MCF 10A (cell line): Measurements from ENCODE around the gene CKAP2L. TPM values are rescaled to one million over a fixed set of nuclear protein-coding genes. Genes with fewer than 3 reads are reported as not detected.

Source experiments
- BruUV-seq: library from RNA; stranded (reverse); fragments of 400-500 nt; replicated peaks from 2 replicates; lab custom pipeline; 2021; lab: Mats Ljungman, UMichigan
- CTCF ChIA-PET: fragments of 300-600 bp; sonication (Branson Sonifier 250); formaldehyde crosslinking; extraction: SDS; loops from one replicate; lab custom pipeline; 2021; ENCODE audit warnings: antibody characterized with exemption, inconsistent platforms; lab: Yijun Ruan, JAX
- POLR2A ChIA-PET: fragments of 300-600, 350-650 bp; sonication (Branson Sonifier 250); formaldehyde crosslinking; extraction: SDS; loops from one replicate; lab custom pipeline; 2020; ENCODE audit warnings: antibody characterized with exemption, inconsistent platforms; lab: Yijun Ruan, JAX
- DNase-seq: peaks from one replicate; pipeline ENCODE4 v3.0.0-alpha.2; 2018; ENCODE audit not compliant: unreplicated experiment
- H3K27ac Mint-ChIP-seq: one replicate; pipeline ENCODE4 v1.8.0; 2022; ENCODE audit warnings: mild to moderate bottlenecking, low read depth, mixed read lengths; ENCODE audit not compliant: unreplicated experiment
- H3K27me3 Mint-ChIP-seq: one replicate; pipeline ENCODE4 v1.8.0; 2022; ENCODE audit warnings: mixed read lengths; ENCODE audit not compliant: insufficient read depth, unreplicated experiment
- H3K36me3 Mint-ChIP-seq: one replicate; pipeline ENCODE4 v1.8.0; 2022; ENCODE audit warnings: mild to moderate bottlenecking, moderate library complexity, mixed read lengths; ENCODE audit not compliant: insufficient read depth, unreplicated experiment
- H3K4me1 Mint-ChIP-seq: one replicate; pipeline ENCODE4 v1.8.0; 2022; ENCODE audit warnings: mixed read lengths; ENCODE audit not compliant: insufficient read depth, unreplicated experiment
- H3K4me3 Mint-ChIP-seq: one replicate; pipeline ENCODE4 v1.8.0; 2022; ENCODE audit warnings: mild to moderate bottlenecking, moderate library complexity, mixed read lengths; ENCODE audit not compliant: unreplicated experiment
- H3K9me3 Mint-ChIP-seq: one replicate; pipeline ENCODE4 v1.8.0; 2022; ENCODE audit warnings: mixed read lengths; ENCODE audit not compliant: unreplicated experiment
- CTCF ChIP-seq: fragments of 200-600 bp; IDR thresholded peaks from one replicate; pipeline ENCODE4 v1.8.0; 2022; ENCODE audit warnings: antibody characterized with exemption, mild to moderate bottlenecking; ENCODE audit not compliant: unreplicated experiment
- intact Hi-C: fragments of 100-400 bp; cut with micrococcal nuclease; formaldehyde crosslinking; loops from 2 replicates; pipeline ENCODE4 v1.14.1; 2022
- total RNA-seq: library from RNA; stranded (reverse); gene quantifications from 2 replicates; pipeline ENCODE4 v1.2.3, GENCODE V29; 2022

The CKAP2L gene
- total RNA-seq, 1 experiment from 2014 or later, result 21.6 TPM

- no peaks in the 10 kb centered on the region for H3K36me3 Mint-ChIP-seq
- H3K4me1 Mint-ChIP-seq, result no peaks in the 10 kb centered on the region
- DNase-seq, result no peak
- no peaks in the 10 kb centered on the region for H3K27me3 Mint-ChIP-seq
- ChIA-PET POLR2A (interaction anchor here (0.6 kb wide), 1 partner anchor 55 kb away, joined by 3 read pairs; no protein-coding TSS in a partner anchor), CTCF (interaction anchor here (1.0 kb wide), 1 partner anchor 19 kb away, joined by 5 read pairs; no protein-coding TSS in a partner anchor)
- no peak overlapping the region for H3K4me3 Mint-ChIP-seq
- no peaks in the 10 kb centered on the region for H3K9me3 Mint-ChIP-seq
- intact Hi-C loops, result no loop called here
- H3K27ac Mint-ChIP-seq, result no peak overlapping the region
- BruUV-seq, result no TSS peak
- TF ChIP-seq CTCF, result no peak
These were observed 58.8 kb downstream of the CKAP2L start for GRCh38 chr2:112705575-112705974.

GRCh38 chr2:112703684-112704083 is 60.7 kb downstream of the CKAP2L start:
- CTCF ChIA-PET, result interaction anchor here (0.6 to 1.2 kb wide), 3 partner anchors 22 to 798 kb away, joined by 3 to 5 read pairs (median 5); no protein-coding TSS in a partner anchor
- no peak for TF ChIP-seq CTCF
- Mint-ChIP-seq H3K36me3 (no peaks in the 10 kb centered on the region), H3K4me3 (no peak overlapping the region), H3K9me3 (no peaks in the 10 kb centered on the region), H3K27me3 (no peaks in the 10 kb centered on the region), H3K27ac (no peak overlapping the region), H3K4me1 (no peaks in the 10 kb centered on the region)
- POLR2A ChIA-PET, result interaction anchor here (1.0 kb wide), 1 partner anchor 11 kb away, joined by 3 read pairs; no protein-coding TSS in a partner anchor
- DNase-seq, result no peak
- intact Hi-C loops, result no loop called here
- BruUV-seq, result no TSS peak

- no TSS peak for BruUV-seq
- Mint-ChIP-seq H3K4me1 (no peaks in the 10 kb centered on the region), H3K27ac (no peak overlapping the region), H3K27me3 (no peaks in the 10 kb centered on the region), H3K4me3 (no peak overlapping the region), H3K9me3 (no peaks in the 10 kb centered on the region), H3K36me3 (no peaks in the 10 kb centered on the region)
- POLR2A ChIA-PET, result interaction anchor here (1.4 kb wide), 1 partner anchor 8 kb away, joined by 4 read pairs; no protein-coding TSS in a partner anchor
- intact Hi-C loops, result no loop called here
- DNase-seq, result no peak
- CTCF ChIA-PET, result interaction anchor here (0.7 to 1.2 kb wide), 2 partner anchors 8 to 75 kb away, joined by 3 to 6 read pairs; no protein-coding TSS in a partner anchor
- TF ChIP-seq CTCF, result no peak
These were observed 63.4 kb downstream of the CKAP2L start for GRCh38 chr2:112701052-112701451.

GRCh38 chr2:112699984-112700667 is 64.3 kb downstream of the CKAP2L start:
- H3K36me3 Mint-ChIP-seq, result no peaks in the 10 kb centered on the region
- H3K27me3 Mint-ChIP-seq, result no peaks in the 10 kb centered on the region
- intact Hi-C loops, result no loop called here
- no peak overlapping the region for H3K27ac Mint-ChIP-seq
- ChIA-PET CTCF (interaction anchor here (0.7 kb wide), 1 partner anchor 74 kb away, joined by 3 read pairs; no protein-coding TSS in a partner anchor), POLR2A (interaction anchor here (1.4 kb wide), 1 partner anchor 9 kb away, joined by 4 read pairs; no protein-coding TSS in a partner anchor)
- TF ChIP-seq CTCF, result no peak
- DNase-seq, result no peak
- no TSS peak for BruUV-seq
- H3K4me3 Mint-ChIP-seq, result no peak overlapping the region
- H3K9me3 Mint-ChIP-seq, result no peaks in the 10 kb centered on the region
- no peaks in the 10 kb centered on the region for H3K4me1 Mint-ChIP-seq
